Tibial nerve (tissue), 3 donors: ENCODE results near the gene APRT.

Experiments used
- CTCF ChIP-seq, 5 experiments: fragments of 200-600 bp in 3 of 5; fragments of 450-650 bp in 2 of 5; sonication (generic) in 3 of 5; IDR thresholded peaks; one replicate each; pipeline ENCODE4 v1.5.1; 2016 to 2019; ENCODE audit warnings: antibody characterized with exemption in 5 of 5, mild to moderate bottlenecking in 3 of 5, moderate library complexity in 2 of 5
- POLR2A ChIP-seq, 2 donors: fragments of 450-650 bp; IDR thresholded peaks; one replicate each; pipeline ENCODE4 v1.6.1; 2017; ENCODE audit warnings: antibody characterized with exemption in 2 of 2, mild to moderate bottlenecking in 2 of 2, moderate library complexity in 2 of 2

GRCh38 chr16:88855736-88856121 is 44.0 kb upstream of the APRT start:
- TF ChIP-seq CTCF (IDR thresholded peaks at IDR 0.05) (no peak), POLR2A (IDR thresholded peaks at IDR 0.05) (no peak)
